ENCODE results near the gene PUSL1.

The PUSL1 gene

DNA sequence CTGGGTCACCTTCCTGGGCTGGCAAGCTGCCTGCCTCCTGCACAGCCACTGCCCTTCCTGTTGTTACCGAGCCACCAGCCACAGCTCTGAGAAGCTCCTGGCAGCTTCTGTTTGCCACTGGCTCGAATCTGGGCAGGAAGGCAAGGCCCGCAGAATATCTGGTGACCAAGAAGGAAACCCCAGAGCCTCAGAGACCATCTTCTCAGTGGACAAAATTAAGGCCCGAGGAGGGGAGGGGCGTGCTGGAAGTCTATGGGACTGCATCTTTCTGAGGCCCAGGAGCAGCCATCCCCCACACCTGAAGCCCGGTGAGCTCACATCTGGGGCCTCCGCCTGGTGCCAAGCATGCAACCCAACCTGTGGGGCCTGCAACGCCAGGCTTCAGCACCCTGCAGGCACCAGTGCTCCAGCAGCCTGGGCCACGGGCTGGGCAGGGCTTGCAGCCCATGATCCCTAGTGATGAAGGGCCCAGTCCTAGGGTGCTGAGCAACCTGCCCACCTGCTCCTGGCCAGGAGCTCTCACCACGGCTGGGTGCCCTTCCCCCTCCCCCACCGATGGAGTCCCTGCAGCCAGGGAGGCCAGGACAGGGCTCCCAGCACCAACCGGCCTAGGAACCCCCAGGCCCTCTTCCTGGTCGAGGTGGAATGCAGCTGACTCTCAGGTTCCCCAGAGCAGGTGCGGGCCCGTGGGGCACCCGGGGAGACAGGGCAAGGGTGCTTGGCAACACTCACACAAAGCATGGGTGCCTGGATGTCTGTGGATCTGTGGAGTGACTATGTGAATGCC, 17.1 kb downstream of the PUSL1 start:
- DNase-seq (ENCODE audit: low read depth): no peak

DNA sequence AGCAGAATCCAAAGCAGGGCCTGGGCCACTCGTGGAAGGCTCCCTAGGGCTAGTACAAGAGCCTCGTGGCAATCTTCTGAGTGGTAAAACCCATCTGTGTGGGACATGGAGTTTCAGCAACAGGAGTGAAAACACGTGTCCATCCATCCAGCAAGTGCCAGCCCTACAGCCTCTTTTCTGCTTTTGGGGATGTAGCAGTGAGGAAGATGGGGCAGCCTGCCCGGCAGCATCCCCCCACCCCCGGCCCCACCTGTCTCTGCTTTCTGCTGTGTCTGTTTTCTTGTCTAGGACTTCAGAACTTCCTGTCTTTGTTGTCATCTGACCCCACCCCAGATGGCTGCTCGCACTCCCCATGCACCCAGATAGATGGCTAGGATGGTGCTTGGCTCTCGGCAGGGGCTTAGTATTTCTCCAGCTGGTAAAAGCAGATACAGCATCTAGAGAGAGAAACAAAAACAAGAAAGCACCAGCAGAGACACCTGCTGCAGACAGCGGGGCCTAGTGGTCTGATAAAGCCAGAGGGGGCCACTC, 17.7 kb downstream of the PUSL1 start:
- no peak for DNase-seq (ENCODE audit: low read depth)

DNA sequence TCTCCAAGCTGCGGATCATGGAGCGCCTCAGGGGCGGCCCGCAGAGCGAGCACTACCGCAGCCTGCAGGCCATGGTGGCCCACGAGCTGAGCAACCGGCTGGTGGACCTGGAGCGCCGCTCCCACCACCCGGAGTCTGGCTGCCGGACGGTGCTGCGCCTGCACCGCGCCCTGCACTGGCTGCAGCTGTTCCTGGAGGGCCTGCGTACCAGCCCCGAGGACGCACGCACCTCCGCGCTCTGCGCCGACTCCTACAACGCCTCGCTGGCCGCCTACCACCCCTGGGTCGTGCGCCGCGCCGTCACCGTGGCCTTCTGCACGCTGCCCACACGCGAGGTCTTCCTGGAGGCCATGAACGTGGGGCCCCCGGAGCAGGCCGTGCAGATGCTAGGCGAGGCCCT, 18.9 kb downstream of the PUSL1 start:
- no peak for DNase-seq (ENCODE audit: low read depth)

DNA sequence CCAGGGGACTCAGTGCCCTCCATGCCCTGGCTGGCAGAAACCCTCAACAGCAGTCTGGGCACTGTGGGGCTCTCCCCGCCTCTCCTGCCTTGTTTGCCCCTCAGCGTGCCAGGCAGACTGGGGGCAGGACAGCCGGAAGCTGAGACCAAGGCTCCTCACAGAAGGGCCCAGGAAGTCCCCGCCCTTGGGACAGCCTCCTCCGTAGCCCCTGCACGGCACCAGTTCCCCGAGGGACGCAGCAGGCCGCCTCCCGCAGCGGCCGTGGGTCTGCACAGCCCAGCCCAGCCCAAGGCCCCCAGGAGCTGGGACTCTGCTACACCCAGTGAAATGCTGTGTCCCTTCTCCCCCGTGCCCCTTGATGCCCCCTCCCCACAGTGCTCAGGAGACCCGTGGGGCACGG, 19.9 kb downstream of the PUSL1 start:
- DNase-seq (ENCODE audit: low read depth): no peak

DNA sequence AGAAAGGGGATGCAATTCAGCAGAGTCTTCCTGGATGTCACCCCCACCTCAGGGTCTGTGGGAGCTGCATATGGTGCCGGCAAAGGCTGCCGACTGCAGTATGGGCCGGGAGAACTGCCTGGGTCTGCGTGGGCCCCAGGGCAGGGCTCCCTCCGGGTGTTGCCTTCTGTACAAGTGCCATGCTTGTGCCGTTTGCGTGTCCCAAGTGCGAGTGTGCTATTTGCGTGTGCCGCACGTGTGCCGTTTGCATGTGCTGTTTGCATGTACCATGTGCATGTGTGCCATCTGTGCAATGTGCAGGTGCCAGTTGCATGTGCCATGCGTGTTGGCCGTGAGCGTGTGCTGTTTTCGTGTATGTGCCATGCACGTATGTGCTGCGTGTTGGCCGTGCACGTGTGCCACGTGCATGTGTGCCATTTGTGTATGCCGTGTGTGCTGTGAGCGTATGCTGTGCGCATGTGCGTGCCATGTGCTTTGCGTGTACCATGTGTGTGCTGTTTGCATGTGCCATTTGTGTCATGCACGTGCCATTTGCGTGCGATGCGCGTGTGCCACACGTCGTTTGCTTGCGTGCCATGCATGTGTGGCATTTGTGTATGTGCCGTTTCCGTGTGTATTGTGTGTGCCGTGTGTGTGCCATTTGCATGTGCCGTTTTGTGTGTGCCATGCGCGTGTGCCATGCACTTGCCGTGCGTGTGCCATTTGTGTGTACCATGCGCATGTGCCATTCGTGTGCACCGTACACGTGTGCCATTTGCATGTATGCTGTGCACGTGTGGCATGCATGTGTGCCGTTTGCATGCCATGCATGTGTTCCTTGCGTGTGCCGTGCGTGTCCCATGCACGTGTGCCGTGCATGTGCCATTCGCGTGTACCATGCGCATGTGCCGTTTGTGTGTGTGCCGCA, 21.2 kb downstream of the PUSL1 start:
- DNase-seq (ENCODE audit: low read depth): no peak

DNA sequence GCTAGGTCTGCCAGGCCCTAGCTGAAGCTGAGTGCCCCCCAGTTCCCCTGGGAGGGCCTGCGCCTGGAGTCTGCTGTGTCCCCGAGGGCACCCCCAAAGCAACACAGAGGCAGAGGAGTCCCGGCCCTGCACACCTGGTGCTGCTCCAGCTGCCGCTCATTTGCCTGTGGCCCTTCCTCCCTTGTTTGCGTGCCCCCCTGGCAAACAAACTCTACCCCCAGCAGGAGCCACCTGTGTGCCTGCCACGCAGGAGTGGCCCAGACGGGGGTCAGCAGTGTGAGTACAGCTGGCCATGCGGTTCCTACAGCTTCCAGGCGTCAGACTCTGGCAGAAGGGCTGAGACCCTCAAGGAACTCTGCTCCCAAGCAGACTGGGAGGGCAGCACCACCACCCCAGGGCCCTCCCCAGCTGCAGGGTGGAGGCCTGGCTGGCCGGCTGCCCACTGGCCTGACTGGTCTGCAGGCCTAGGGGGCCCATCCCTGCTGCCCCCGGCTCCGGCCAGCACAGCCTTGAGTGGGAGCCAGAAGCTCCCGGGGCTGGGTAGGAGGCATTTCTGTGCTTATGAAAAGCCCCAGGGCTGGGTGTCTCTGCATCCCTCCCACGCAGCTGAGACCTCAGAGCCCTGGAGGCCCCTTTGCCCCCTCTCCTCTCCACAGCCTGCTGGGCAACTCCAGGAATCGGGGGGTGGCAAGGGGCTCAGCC, 22.1 kb downstream of the PUSL1 start:
- no peak for DNase-seq (ENCODE audit: low read depth)

DNA sequence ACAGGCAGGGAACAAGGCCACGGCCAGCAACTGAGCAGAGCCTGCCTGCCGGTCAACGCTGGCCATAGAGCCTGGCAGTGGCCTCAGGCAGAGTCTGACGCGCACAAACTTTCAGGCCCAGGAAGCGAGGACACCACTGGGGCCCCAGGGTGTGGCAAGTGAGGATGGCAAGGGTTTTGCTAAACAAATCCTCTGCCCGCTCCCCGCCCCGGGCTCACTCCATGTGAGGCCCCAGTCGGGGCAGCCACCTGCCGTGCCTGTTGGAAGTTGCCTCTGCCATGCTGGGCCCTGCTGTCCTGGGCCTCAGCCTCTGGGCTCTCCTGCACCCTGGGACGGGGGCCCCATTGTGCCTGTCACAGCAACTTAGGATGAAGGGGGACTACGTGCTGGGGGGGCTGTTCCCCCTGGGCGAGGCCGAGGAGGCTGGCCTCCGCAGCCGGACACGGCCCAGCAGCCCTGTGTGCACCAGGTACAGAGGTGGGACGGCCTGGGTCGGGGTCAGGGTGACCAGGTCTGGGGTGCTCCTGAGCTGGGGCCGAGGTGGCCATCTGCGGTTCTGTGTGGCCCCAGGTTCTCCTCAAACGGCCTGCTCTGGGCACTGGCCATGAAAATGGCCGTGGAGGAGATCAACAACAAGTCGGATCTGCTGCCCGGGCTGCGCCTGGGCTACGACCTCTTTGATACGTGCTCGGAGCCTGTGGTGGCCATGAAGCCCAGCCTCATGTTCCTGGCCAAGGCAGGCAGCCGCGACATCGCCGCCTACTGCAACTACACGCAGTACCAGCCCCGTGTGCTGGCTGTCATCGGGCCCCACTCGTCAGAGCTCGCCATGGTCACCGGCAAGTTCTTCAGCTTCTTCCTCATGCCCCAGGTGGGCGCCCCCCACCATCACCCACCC, 22.9 kb downstream of the PUSL1 start, which contains the start of gene TAS1R3:
TAS1R3 (plus strand) TSS at position 213 of the 898 bp plus-strand sequence; CDS start at position 279, 66 bp downstream.
- DNase-seq (ENCODE audit: low read depth): no peak

DNA sequence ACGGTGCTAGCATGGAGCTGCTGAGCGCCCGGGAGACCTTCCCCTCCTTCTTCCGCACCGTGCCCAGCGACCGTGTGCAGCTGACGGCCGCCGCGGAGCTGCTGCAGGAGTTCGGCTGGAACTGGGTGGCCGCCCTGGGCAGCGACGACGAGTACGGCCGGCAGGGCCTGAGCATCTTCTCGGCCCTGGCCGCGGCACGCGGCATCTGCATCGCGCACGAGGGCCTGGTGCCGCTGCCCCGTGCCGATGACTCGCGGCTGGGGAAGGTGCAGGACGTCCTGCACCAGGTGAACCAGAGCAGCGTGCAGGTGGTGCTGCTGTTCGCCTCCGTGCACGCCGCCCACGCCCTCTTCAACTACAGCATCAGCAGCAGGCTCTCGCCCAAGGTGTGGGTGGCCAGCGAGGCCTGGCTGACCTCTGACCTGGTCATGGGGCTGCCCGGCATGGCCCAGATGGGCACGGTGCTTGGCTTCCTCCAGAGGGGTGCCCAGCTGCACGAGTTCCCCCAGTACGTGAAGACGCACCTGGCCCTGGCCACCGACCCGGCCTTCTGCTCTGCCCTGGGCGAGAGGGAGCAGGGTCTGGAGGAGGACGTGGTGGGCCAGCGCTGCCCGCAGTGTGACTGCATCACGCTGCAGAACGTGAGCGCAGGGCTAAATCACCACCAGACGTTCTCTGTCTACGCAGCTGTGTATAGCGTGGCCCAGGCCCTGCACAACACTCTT, 23.8 kb downstream of the PUSL1 start:
- no peak for DNase-seq (ENCODE audit: low read depth)

DNA sequence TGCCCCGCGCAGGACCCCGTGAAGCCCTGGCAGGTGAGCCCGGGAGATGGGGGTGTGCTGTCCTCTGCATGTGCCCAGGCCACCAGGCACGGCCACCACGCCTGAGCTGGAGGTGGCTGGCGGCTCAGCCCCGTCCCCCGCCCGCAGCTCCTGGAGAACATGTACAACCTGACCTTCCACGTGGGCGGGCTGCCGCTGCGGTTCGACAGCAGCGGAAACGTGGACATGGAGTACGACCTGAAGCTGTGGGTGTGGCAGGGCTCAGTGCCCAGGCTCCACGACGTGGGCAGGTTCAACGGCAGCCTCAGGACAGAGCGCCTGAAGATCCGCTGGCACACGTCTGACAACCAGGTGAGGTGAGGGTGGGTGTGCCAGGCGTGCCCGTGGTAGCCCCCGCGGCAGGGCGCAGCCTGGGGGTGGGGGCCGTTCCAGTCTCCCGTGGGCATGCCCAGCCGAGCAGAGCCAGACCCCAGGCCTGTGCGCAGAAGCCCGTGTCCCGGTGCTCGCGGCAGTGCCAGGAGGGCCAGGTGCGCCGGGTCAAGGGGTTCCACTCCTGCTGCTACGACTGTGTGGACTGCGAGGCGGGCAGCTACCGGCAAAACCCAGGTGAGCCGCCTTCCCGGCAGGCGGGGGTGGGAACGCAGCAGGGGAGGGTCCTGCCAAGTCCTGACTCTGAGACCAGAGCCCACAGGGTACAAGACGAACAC, 24.5 kb downstream of the PUSL1 start:
- DNase-seq (ENCODE audit: low read depth): no peak

DNA sequence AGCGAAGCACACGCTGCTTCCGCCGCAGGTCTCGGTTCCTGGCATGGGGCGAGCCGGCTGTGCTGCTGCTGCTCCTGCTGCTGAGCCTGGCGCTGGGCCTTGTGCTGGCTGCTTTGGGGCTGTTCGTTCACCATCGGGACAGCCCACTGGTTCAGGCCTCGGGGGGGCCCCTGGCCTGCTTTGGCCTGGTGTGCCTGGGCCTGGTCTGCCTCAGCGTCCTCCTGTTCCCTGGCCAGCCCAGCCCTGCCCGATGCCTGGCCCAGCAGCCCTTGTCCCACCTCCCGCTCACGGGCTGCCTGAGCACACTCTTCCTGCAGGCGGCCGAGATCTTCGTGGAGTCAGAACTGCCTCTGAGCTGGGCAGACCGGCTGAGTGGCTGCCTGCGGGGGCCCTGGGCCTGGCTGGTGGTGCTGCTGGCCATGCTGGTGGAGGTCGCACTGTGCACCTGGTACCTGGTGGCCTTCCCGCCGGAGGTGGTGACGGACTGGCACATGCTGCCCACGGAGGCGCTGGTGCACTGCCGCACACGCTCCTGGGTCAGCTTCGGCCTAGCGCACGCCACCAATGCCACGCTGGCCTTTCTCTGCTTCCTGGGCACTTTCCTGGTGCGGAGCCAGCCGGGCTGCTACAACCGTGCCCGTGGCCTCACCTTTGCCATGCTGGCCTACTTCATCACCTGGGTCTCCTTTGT, 25.3 kb downstream of the PUSL1 start:
- no peak for DNase-seq (ENCODE audit: low read depth)

DNA sequence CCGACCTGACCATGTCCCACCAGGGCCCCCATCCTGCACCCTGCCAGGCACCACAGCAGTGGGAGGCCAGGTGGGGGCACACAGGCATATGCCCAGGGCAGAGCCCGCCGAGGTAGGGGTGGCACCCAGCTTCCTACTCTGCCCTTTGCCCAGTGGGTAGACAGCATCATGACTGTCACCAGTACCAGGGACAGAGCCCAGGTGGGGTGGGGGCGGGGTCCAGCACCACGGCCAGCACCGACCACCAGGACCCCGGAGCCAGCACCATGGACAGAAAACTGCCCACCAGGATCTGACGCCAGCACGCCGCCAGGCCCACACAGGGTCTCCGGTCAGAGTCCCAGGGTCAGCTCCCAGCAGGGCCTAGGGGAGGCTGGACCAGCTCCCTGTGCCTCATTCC, 26.4 kb downstream of the PUSL1 start:
- DNase-seq (ENCODE audit: low read depth): no peak

DNA sequence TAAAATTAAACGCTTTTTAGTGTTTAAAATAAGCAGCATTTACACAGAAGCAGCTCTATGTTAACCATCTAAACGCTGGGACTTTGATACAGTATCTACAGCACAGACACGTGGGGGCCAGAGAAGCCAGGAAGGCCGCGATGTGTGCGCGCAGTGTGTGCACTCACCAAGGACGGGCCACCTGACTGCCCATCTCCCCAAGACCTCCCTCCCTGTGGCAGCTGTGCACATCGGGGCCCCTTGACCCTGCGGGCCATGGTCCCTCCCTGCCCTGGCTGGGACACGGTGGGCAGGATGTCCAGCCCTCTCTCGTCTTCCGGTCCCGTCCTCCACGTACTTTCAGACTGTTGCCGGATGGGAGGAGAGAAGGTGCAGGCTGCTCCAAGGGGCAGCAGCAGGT, 26.9 kb downstream of the PUSL1 start:
- no peak for DNase-seq (ENCODE audit: low read depth)

DNA sequence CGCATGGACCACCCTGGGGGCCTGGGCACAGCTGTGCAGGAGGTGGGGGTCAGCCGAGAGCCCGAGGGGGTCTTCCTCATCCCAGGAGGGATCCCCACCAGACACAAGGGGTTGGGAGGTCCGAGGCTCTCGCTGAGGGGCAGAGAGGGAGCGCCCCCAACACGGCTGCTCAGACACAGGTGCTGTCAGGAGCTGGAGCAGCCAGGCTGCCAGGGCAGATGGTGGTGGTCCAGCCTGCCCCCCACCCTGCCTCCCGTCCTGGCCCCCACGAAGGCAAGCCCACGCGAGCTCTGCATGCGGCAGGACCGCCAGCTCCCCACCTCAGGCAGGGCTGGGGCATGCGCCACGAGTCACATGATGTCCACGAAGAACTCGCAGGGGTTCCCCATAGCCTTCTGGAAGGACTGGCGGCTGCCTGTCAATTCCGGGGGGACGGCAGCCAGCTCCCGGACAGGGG, 27.4 kb downstream of the PUSL1 start:
- DNase-seq (ENCODE audit: low read depth): no peak

DNA sequence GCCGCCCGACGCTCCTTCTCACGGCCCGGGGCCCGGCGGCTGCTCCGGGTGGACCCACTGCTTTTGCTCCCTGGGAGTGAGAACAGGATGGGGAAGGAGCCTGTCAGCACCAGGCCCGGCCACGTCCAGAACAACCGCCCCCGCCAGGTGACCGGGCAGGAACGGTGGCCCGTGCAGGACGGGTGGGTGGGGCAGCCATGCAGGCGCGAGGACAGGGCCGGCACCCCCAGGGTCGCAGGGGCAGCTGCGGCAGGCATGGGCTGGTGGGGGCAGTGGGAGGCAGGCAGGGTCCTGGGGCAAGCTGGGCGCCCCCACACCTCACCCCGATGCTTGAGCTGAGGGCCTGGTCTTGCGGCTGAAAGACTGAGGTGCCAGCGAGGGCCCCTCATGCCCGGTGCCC, 28.0 kb downstream of the PUSL1 start:
- DNase-seq (ENCODE audit: low read depth): no peak

DNA sequence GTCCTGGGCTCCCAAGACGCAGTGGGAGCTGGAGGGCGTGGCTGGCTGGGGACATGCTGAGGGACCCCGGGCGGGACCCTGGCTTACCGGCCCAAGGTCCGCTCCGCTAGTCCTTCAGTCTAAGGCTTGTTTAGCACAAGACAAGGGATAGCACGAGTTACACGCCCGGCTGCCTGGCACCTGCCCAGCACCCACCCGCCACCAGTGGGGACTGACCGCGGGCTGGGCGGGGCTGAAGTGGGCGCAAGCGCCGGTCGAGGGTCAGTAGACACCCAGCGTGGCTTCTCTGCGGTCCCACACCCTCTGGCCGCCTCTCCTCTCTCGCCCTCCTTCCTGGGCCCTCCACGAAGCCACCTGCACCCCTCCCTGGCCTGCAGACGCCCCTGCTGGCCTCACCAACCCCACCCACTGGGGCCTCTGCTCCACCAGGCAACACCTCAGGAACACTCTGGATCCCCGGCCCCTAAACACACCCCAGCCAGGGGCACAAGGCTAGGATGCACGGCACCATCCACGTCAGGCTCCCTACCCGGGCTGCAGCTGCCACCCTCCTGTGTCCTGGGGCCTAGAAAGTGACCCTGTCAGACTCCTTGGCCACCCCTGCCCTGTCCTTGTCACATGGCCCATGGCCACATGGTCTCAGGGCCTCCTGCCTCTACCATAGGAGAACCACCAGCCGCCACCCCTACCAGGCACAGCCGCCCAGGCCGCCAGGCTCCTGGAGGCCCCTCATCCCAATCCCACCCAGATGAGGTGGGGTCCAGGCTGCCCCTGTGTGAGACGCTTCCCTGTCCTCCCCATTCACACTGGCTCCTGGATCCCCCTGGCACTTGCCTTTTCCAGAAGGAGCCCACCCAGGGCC, 28.8 kb downstream of the PUSL1 start:
- DNase-seq (ENCODE audit: low read depth): no peak

DNA sequence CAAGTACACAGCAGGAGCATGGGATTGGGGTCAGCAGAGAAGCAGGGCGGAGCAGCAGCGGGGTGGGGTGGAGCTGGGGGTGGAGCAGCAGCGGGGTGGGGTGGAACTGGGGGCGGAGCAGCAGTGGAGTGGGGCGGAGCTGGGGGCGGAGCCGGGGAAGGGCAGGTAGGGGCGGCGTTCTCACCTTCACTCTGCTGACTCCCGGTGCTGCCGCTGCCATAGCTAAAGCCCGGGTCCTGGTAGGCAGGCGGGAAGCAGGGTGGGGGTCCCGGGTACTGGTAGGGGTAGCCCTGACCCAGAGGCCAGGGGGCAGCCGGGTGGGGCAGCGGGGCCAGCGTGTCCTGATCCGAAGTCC, 29.4 kb downstream of the PUSL1 start:
- DNase-seq (ENCODE audit: low read depth): no peak

DNA sequence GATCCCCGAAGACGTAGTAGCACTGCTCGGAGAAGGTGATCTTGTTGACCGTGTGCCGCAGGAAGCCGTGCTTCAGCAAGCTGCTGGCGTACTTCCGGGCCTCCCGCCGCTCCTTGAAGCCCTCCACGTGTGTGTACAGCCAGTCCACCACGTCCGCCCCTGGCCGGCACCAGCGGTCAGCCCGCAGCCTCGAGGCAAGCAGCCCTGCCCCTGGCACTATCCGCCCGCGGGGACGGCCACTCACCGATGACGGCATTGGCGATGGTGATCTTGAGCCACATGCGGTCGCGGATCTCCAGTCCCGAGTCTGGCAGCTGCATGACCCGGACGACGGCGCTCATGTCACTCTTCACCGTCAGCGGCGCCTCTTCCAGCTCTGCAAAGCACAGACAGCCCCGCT, 29.9 kb downstream of the PUSL1 start:
- DNase-seq (ENCODE audit: low read depth): no peak

DNA sequence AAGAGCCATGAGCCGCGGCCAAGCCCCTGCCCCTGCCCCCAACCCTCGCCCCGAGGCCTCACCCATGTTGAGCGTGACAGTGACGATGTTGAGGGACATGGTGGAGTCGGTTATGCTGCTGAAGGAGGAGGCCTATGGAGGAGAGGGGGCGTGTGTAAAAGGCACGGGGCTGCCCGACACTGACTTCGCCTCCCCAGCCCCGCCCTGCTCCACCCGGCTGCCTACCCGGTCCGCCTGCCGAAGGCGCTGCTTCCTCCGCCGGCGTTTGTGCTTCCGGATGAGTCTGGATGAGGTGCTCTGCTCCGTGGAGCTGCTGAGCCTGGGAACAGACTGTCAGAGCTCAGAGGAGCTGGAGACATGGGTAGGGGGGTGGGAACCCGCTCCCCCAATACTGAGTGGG, 31.8 kb downstream of the PUSL1 start:
- DNase-seq (ENCODE audit: low read depth): no peak
